Cardiac fibroblast (primary cell): ENCODE measurements around the gene SLC11A1.

Experiments
- DNase-seq, 2 donors: peaks; one replicate each; pipeline versions ENCODE4 v3.0.0 to v3.0.0-alpha.2; 2010; ENCODE audit warnings: low read depth in 2 of 2
- H3K4me3 ChIP-seq, 2 donors: replicated peaks in 1 of 2; 1 replicate in 1 of 2; 2 replicates in 1 of 2; pipeline ENCODE4 v1.5.1; 2011; ENCODE audit warnings: low read depth in 2 of 2, low read length in 2 of 2, mild to moderate bottlenecking in 2 of 2, moderate library complexity in 1 of 2
- TF ChIP-seq, protein P1 (sequence below): IDR thresholded peaks from one replicate; pipeline ENCODE4 v1.5.1; 2011; ENCODE audit warnings: low read depth, mild to moderate bottlenecking, low read length, inconsistent platforms

The SLC11A1 gene

DNA sequence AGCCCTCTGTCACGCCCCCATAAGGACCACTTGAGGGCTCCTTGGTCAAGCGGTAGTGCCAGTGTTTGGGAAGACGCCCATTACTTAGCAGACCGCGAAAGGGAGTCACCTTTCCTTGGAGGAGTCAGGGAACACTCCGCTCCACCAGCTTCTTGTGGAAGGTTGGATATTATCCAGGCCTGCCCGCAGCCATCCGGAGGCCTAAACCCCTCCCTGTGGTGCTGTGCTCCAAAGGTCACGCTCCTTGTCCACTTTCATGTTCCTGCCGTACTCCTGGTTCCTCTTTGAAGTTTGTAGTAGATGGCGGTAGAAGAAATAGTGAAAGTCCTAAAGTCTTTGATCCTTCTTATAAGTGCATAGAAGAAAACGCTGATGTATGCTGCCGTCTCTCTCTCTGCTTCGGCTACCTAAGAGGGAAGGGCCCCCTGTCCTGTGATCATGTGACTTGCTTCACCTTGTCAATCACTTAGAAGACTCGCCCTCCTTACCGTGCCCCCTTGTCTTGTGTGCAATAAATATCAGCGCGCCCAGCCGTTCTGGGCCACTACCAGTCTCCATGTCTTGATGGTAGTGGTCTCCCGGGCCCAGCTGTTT lies 27.1 kb upstream of the SLC11A1 start:
- no peak for DNase-seq
- H3K4me3 ChIP-seq = no peak overlapping the region
- TF ChIP-seq, protein P1, sequence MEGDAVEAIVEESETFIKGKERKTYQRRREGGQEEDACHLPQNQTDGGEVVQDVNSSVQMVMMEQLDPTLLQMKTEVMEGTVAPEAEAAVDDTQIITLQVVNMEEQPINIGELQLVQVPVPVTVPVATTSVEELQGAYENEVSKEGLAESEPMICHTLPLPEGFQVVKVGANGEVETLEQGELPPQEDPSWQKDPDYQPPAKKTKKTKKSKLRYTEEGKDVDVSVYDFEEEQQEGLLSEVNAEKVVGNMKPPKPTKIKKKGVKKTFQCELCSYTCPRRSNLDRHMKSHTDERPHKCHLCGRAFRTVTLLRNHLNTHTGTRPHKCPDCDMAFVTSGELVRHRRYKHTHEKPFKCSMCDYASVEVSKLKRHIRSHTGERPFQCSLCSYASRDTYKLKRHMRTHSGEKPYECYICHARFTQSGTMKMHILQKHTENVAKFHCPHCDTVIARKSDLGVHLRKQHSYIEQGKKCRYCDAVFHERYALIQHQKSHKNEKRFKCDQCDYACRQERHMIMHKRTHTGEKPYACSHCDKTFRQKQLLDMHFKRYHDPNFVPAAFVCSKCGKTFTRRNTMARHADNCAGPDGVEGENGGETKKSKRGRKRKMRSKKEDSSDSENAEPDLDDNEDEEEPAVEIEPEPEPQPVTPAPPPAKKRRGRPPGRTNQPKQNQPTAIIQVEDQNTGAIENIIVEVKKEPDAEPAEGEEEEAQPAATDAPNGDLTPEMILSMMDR = no peak

DNA sequence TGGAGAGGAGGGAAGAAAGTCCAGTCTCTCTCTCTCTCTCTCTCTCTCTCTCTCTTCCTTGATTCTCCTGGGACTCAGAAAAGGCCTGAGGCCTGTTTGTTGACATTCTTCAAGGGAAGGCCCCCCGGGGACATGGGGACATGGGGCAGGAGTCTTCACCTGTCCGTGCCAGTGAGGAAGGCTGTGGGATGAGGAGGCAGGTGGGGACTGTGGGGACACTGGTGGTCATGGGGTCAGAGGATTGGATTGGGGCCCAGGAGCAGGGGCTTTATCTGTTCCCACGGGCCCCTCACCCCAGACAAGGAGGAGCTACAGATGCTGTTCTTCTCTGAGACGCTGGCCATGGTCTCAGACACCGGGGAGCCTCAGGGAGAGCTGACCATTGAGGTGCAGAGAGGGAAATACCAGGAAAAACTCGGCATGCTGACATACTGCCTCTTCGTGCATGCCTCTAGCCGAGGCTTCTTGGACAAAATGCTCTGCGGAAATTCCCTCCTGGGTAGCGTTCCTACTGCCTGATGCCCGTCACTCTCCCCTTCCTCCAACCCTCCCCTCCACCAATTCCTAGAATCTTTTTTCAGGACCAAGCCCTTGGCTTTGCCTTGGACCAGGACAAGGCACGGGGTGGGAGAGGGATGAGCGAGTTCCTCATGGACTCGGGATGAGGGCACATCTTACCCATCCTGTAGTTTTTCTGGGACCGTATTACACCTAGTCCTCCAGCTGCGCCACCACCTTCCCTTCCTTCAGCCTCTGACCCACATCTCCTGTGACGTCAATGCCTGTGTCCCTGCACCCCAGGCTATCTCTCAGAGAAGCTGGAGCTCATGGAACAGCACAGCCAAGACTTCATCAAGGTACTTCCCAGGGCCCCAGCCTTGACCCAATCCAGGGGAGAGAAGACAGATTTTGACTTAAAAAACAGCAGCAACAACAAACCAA lies 24.6 kb upstream of the SLC11A1 start:
- DNase-seq = no peak
- no peak overlapping the region for H3K4me3 ChIP-seq
- TF ChIP-seq, protein P1 = no peak

DNA sequence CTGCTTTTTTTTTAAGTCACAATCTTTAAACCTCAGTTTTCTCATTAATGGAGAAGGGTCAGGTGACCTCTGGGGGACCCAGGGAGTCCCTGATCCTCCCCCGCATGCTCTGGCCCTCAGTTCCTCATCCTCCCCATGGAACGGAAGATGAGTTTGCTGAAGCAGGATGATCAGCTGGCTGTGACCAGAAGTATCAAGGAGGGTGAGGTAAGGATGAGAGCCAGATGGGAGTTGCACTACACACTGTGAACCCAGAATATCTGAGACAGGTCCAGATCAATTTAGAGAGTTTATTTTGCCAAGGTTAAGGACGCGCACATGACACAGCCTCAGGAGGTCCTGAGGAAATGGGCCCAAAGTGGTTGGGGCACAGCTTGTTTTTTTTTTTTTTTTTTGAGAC lies 21.6 kb upstream of the SLC11A1 start:
- TF ChIP-seq, protein P1 = no peak

DNA sequence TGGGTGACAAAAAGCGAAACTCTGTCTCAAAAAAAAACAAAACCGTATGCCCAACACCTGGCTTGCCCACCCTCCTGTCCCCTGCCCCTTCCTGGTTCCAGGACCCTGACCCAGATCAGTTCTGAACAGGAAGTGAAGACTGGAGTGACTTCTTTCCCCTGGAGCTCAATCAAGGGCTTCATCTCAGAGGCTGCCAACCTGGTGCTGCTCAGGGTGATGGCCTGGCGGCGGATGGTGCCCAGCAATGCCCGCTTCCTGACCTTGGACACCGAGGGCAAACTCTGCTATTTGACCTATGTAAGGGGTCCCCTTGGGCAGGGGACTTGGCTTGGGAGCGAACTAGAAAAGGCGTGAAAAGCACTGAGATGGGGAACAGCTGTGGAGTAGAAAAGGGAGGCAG lies 19.5 kb upstream of the SLC11A1 start:
- no peak overlapping the region for H3K4me3 ChIP-seq
- TF ChIP-seq, protein P1 = no peak
- DNase-seq = no peak

More for the DNA sequence above, 21.6 kb upstream of the SLC11A1 start:
- no peak for DNase-seq
- no peak overlapping the region for H3K4me3 ChIP-seq

DNA sequence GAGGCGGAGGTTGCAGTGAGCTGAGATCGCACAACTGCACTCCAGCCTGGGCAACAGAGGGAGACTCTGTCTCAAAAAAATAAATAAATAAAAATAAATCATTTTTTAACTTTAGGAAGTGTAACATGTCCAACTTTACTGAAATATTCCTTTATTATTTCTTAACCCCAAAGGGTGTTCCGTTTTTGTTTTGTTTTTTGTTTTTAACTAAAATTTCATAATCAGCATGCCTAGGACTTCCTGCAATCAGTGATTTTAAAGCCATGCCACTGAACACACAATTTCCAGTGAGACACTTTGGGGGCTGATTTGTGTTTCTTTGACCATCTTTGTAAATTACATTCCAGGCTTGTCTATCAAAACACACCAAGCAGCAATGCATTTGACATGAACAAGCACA lies 18.3 kb upstream of the SLC11A1 start:
- TF ChIP-seq, protein P1 = no peak

DNA sequence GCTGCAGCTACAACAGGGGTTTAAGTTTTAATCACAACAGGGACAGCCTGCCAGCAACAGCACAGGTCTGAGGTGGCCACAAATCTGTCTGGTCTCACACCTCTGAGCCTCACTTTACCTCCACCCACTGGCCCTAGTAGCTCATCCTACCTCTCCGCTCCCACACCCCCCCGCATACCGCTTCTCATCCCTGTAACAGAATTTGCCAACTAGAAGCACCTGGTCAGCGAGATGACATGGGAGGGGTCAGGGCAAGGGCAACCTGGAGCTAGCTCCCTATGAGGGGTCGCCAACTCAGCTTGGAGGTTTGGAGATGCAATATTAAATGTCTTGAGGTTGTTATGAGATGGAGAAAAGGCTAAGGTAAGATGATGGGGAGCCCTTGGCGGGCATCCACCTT lies 17.9 kb upstream of the SLC11A1 start:
- TF ChIP-seq, protein P1 = no peak
- DNase-seq = no peak
- H3K4me3 ChIP-seq = no peak overlapping the region

More for the DNA sequence above, 18.3 kb upstream of the SLC11A1 start:
- DNase-seq = no peak
- no peak overlapping the region for H3K4me3 ChIP-seq
